ENCODE measurements around the gene SLC22A17. TPM values are rescaled to one million over a fixed set of nuclear protein-coding genes. Genes with fewer than 3 reads are reported as not detected.

The SLC22A17 gene
- total and polyA plus RNA-seq, 2 of the 8 experiments (the other 6 are each of a cell fraction or from before 2014, with no cell fraction given) = 43.0 to 49.0 TPM

DNA sequence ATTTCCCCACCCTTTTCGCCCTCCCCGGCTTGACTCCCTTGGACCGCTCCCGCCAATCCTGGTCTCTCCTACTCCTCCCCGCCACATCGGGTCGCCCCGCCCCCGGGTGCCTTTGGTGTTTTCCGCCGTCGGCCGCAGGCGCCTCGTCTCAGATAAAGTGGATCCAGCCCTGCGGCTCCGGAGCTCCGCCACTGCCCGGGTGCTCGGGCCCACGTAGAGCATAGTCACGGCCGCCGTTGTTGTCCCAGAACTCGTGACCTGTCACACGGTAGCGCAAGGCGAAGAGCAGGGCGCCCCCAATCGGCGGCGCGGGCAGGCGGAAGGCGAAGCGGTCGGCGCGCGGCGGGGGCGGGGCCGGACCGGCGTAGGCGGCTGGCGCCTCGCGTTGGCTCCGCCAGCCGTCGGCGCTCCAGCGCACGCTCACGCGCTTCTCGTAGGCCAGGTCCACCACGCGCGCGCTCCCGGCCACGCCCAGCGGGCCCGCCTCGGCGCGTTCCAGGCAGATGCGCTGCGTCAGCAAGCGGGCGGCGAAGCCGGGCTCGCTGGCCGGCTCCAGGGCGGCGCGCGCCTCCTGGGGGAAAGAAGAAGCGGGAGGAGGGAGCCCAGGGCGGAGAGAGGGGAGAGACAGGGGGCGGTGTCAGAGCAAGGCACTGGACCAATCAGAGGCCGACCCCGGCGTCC, 51.3 kb downstream of the SLC22A17 start (continued):
- no peak for TF ChIP-seq JUN (IDR thresholded peaks at IDR 0.05; ENCODE audit: low read depth, low read length)

Data from H1 (cell line).